ENCODE results near the gene DENND6B. TPM values are rescaled to one million over a fixed set of nuclear protein-coding genes. Genes with fewer than 3 reads are reported as not detected.

DENND6B gene
- total and polyA plus RNA-seq, 2 experiments from 2014 or later = 0.71 to 1.3 TPM

GRCh38 chr22:50271519-50271970, 55.3 kb downstream of the DENND6B start:
- peak overlapping the region; percentile 63 for H3K4me3 ChIP-seq
- no peak overlapping the region for H3K4me3 Mint-ChIP-seq
- peak overlapping the region; percentile 86 for H3K4me2 ChIP-seq
- peak; percentile 48 for ATAC-seq
- H4K20me1 ChIP-seq (replicated peaks; ENCODE audit: insufficient read depth) = no peaks in the 10 kb centered on the region; the same call in 1 of the 2 replicates
- TF ChIP-seq ETS1 (IDR thresholded peaks at IDR 0.05) = no peak
- TF ChIP-seq EZH2 (IDR thresholded peaks at IDR 0.05; ENCODE audit: low read depth, unreplicated experiment) = peak; percentile 45
- TF ChIP-seq ZNF462 (CRISPR knock-in tag; IDR thresholded peaks at IDR 0.05) = no peak
- H3F3A ChIP-seq (replicated peaks; ENCODE audit: low read depth) = peaks cover 8% of the 10 kb centered on the region; the same call in 1 of the 2 replicates
- no peak overlapping the region for H2AFZ ChIP-seq
- peak; percentile 69 for DNase-seq (ENCODE audit: low spot score)
- H3K27me3 Mint-ChIP-seq (ENCODE audit: insufficient read depth, low read depth, poor library complexity) = peaks cover 36% of the 10 kb centered on the region
- peaks cover 54% of the 10 kb centered on the region for H3K27me3 ChIP-seq (ENCODE audit: insufficient read depth)
- H3K27ac ChIP-seq (ENCODE audit: low read depth) = no peak overlapping the region
- peaks cover 4% of the 10 kb centered on the region; the same call in 1 of the 3 replicates for H3K4me1 Mint-ChIP-seq
- peaks cover 26% of the 10 kb centered on the region for H3K36me3 Mint-ChIP-seq (ENCODE audit: low read depth)
- H3K79me2 ChIP-seq (replicated peaks; ENCODE audit: insufficient read depth) = no peaks in the 10 kb centered on the region
- peaks cover 12% of the 10 kb centered on the region for H3K9me3 Mint-ChIP-seq
- H3K27ac Mint-ChIP-seq = no peak overlapping the region
- 0 out of 2 replicates have a peak, but pooled peaks cover 2% of the 10 kb centered on the region for H3K36me3 ChIP-seq (ENCODE audit: insufficient read depth)
- no peaks in the 10 kb centered on the region for H3K9me2 ChIP-seq (ENCODE audit: insufficient read depth)
- H3K4me1 ChIP-seq (ENCODE audit: insufficient read depth) = peaks cover 6% of the 10 kb centered on the region; the same call in 1 of the 2 replicates

Measured in GM23338 (cell line).